ENCODE measurements around the gene TTC17. TPM values are rescaled to one million over a fixed set of nuclear protein-coding genes. Genes with fewer than 3 reads are reported as not detected.
A peak's percentile ranks its signal among the peaks of the same experiment; 100 is the strongest.

Gene TTC17
- total and polyA plus RNA-seq, 9 of the 15 experiments (the other 6 are each of a cell fraction or from before 2014, with no cell fraction given): 19.7 to 99.1 (median 53.3) TPM

GRCh38 chr11:43311791-43312607, 46.7 kb upstream of the TTC17 start, which contains the start of gene API5 (continued):
- peak; percentile 80 to 81; a peak in 2 of 4 replicates for TF ChIP-seq UBTF (IDR thresholded peaks at IDR 0.05; ENCODE audit: borderline replicate concordance in 1 of 2, low read depth in 2 of 2, low read length in 2 of 2)
- peak; percentile 95 for TF ChIP-seq RBFOX2 (IDR thresholded peaks at IDR 0.05; ENCODE audit: low read depth, low read length)
- 0 out of 4 replicates have a peak, but pooled peaks of 1 of the 2 experiments have one; percentile 35 for TF ChIP-seq TRIM24 (IDR thresholded peaks at IDR 0.05)
- TF ChIP-seq ZNF41 (CRISPR knock-in tag; conservative IDR thresholded peaks at IDR 0.05): no peak
- TF ChIP-seq SAP30 (IDR thresholded peaks at IDR 0.05; ENCODE audit: borderline replicate concordance, insufficient read depth, low read depth, low read length, poor library complexity, severe bottlenecking): peak; percentile 63
- peak; percentile 59; the same call in 1 of the 2 replicates for TF ChIP-seq SOX6 (IDR thresholded peaks at IDR 0.05)
- peak; percentile 67; the same call in 1 of the 2 replicates for TF ChIP-seq XRCC5 (IDR thresholded peaks at IDR 0.05; ENCODE audit: low read depth, low read length)
- TF ChIP-seq HDAC3 (IDR thresholded peaks at IDR 0.05; ENCODE audit: borderline replicate concordance, partially characterized antibody): peak; percentile 34
- TF ChIP-seq KAT7 (CRISPR knock-in tag; IDR thresholded peaks at IDR 0.05; ENCODE audit: borderline replicate concordance): 0 out of 2 replicates have a peak, but pooled peaks have one; percentile 68
- TF ChIP-seq, protein P1, sequence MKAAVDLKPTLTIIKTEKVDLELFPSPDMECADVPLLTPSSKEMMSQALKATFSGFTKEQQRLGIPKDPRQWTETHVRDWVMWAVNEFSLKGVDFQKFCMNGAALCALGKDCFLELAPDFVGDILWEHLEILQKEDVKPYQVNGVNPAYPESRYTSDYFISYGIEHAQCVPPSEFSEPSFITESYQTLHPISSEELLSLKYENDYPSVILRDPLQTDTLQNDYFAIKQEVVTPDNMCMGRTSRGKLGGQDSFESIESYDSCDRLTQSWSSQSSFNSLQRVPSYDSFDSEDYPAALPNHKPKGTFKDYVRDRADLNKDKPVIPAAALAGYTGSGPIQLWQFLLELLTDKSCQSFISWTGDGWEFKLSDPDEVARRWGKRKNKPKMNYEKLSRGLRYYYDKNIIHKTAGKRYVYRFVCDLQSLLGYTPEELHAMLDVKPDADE (conservative IDR thresholded peaks at IDR 0.05; ENCODE audit: control insufficient read depth, low read depth, low read length): 0 out of 2 replicates have a peak, but pooled peaks have one; percentile 50
- TF ChIP-seq, protein P2, sequence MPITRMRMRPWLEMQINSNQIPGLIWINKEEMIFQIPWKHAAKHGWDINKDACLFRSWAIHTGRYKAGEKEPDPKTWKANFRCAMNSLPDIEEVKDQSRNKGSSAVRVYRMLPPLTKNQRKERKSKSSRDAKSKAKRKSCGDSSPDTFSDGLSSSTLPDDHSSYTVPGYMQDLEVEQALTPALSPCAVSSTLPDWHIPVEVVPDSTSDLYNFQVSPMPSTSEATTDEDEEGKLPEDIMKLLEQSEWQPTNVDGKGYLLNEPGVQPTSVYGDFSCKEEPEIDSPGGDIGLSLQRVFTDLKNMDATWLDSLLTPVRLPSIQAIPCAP (CRISPR knock-in tag; IDR thresholded peaks at IDR 0.05; ENCODE audit: borderline replicate concordance): 0 out of 2 replicates have a peak, but pooled peaks have one; percentile 43
- TF ChIP-seq POU5F1 (IDR thresholded peaks at IDR 0.05; ENCODE audit: borderline replicate concordance, low read depth, low read length, partially characterized antibody): no peak
- TF ChIP-seq MAFF (IDR thresholded peaks at IDR 0.05; ENCODE audit: low read length): no peak
- TF ChIP-seq ZNF511 (CRISPR knock-in tag; IDR thresholded peaks at IDR 0.05): peak; percentile 59; the same call in 1 of the 2 replicates
- TF ChIP-seq CEBPG (CRISPR knock-in tag; IDR thresholded peaks at IDR 0.05): no peak
- TF ChIP-seq CEBPG (tag; conservative IDR thresholded peaks at IDR 0.05 in 1 of 2, IDR thresholded peaks at IDR 0.05 in 1 of 2): no peak
- TF ChIP-seq EGR1 (conservative IDR thresholded peaks at IDR 0.05): peak; percentile 97

All from K562 (cell line).